Kidney (tissue), 14 donors: Measurements from ENCODE around the gene RGS1. TPM values are rescaled to one million over a fixed set of nuclear protein-coding genes. Genes with fewer than 3 reads are reported as not detected.

ENCODE experiments used
- DNase-seq, 5 donors: peaks; one replicate each; pipeline ENCODE4 v3.0.0-alpha.2; 2013 to 2020
- FAIRE-seq: peaks from 2 replicates; lab custom pipeline; 2012; peaks lifted over from hg19 to GRCh38; lab: Jason Lieb, UNC
- H3K27ac ChIP-seq, 2 donors: one replicate each; pipeline ENCODE4 v1.7.0; 2013; ENCODE audit warnings: low read depth in 2 of 2, low read length in 2 of 2, inconsistent platforms in 1 of 2
- H3K27me3 ChIP-seq: one replicate; pipeline ENCODE4 v1.7.1; 2013; ENCODE audit warnings: low read length, inconsistent platforms; ENCODE audit not compliant: control insufficient read depth, insufficient read depth
- H3K36me3 ChIP-seq, 3 donors: one replicate each; pipeline versions ENCODE4 v1.7.0 to v1.7.1; 2013; ENCODE audit warnings: low read length in 3 of 3, control low read depth in 1 of 3, inconsistent platforms in 1 of 3; ENCODE audit not compliant: insufficient read depth in 3 of 3, control insufficient read depth in 2 of 3
- H3K4me1 ChIP-seq, 3 donors: one replicate each; pipeline versions ENCODE4 v1.7.0 to v1.7.1; 2013; ENCODE audit warnings: low read length in 3 of 3, inconsistent platforms in 1 of 3, low read depth in 1 of 3; ENCODE audit not compliant: control insufficient read depth in 2 of 3, insufficient read depth in 2 of 3
- H3K4me3 ChIP-seq, 3 donors: one replicate each; pipeline versions ENCODE4 v1.7.0 to v1.8.1; 2013; ENCODE audit warnings: low read length in 3 of 3, control low read depth in 1 of 3, inconsistent platforms in 1 of 3
- H3K9ac ChIP-seq, 3 donors: one replicate each; pipeline versions ENCODE4 v1.7.0 to v1.7.1; 2013; ENCODE audit warnings: low read length in 3 of 3, control low read depth in 1 of 3, inconsistent platforms in 1 of 3
- H3K9me3 ChIP-seq, 3 donors: one replicate each; pipeline versions ENCODE4 v1.7.0 to v1.7.1; 2013; ENCODE audit warnings: low read length in 3 of 3, control low read depth in 1 of 3, inconsistent platforms in 1 of 3; ENCODE audit not compliant: control insufficient read depth in 2 of 3, insufficient read depth in 1 of 3
- CTCF ChIP-seq: IDR thresholded peaks from 3 replicates; pipeline ENCODE4 v1.5.1; 2012; ENCODE audit warnings: mild to moderate bottlenecking, moderate library complexity, borderline replicate concordance; ENCODE audit not compliant: insufficient read depth; ENCODE audit errors: extremely low read depth
- intact Hi-C: fragments of 100-400 bp; cut with DNase I; formaldehyde crosslinking; loops from one replicate; pipeline ENCODE4 v1.11.1; 2022
- polyA plus RNA-seq: library from polyadenylated mRNA; stranded (reverse); fragments of 350-450 nt; fragmentation: Illumina TruSeq; extraction: RNeasy Lipid Tissue Mini Kit (QIAGEN cat#74804); gene quantifications from one replicate; pipeline ENCODE4 v1.2.3, GENCODE V29; 2014; ENCODE audit warnings: low read depth, low replicate concordance; ENCODE audit not compliant: insufficient read depth
- total RNA-seq: library from RNA; stranded (reverse); fragmentation: NEBNext Ultra II Directional; extraction: Animal tissue kit (Norgen Biotek cat#: 25700); gene quantifications from one replicate; pipeline ENCODE4 v1.2.1, GENCODE V29; 2021
- donor health status: control.
- donor health status: control.
- donor health status: control.
- donor health status: control.
- donor health status: control.
- donor health status: DM: yes; HTN: yes; CAD: no.
- donor health status: Normal renal cell carcinoma (clear cell type).

RGS1 gene
- total and polyA plus RNA-seq, 2 donors from 2014 or later, result 5.0 to 50.2 TPM

GRCh38 chr1:192552760-192553191 is 22.8 kb upstream of the RGS1 start:
- Histone ChIP-seq H3K4me3 (no peak overlapping the region), H3K4me1 (no peaks in the 10 kb centered on the region), H3K27ac (no peak overlapping the region), H3K9me3 (no peaks in the 10 kb centered on the region), H3K9ac (no peak overlapping the region), H3K36me3 (no peaks in the 10 kb centered on the region), H3K27me3 (no peaks in the 10 kb centered on the region)
- FAIRE-seq (no peak), DNase-seq (no peak)
- intact Hi-C loops, result no loop called here
- TF ChIP-seq CTCF, result no peak

- DNase-seq (no peak), FAIRE-seq (no peak)
- Histone ChIP-seq H3K4me3 (no peak overlapping the region), H3K9ac (no peak overlapping the region), H3K4me1 (no peaks in the 10 kb centered on the region), H3K27me3 (no peaks in the 10 kb centered on the region), H3K27ac (no peak overlapping the region), H3K9me3 (no peaks in the 10 kb centered on the region), H3K36me3 (no peaks in the 10 kb centered on the region)
- no peak for TF ChIP-seq CTCF
- intact Hi-C loops, result no loop called here
Observed at GRCh38 chr1:192553741-192554140, 21.8 kb upstream of the RGS1 start.

- intact Hi-C loops, result no loop called here
- Histone ChIP-seq H3K27ac (no peak overlapping the region), H3K36me3 (no peaks in the 10 kb centered on the region), H3K27me3 (no peaks in the 10 kb centered on the region), H3K9ac (no peak overlapping the region), H3K9me3 (no peaks in the 10 kb centered on the region), H3K4me3 (no peak overlapping the region), H3K4me1 (no peaks in the 10 kb centered on the region)
- no peak for TF ChIP-seq CTCF
- FAIRE-seq, result no peak
- no peak for DNase-seq
Observed at GRCh38 chr1:192554904-192555303, 20.7 kb upstream of the RGS1 start.

DNA sequence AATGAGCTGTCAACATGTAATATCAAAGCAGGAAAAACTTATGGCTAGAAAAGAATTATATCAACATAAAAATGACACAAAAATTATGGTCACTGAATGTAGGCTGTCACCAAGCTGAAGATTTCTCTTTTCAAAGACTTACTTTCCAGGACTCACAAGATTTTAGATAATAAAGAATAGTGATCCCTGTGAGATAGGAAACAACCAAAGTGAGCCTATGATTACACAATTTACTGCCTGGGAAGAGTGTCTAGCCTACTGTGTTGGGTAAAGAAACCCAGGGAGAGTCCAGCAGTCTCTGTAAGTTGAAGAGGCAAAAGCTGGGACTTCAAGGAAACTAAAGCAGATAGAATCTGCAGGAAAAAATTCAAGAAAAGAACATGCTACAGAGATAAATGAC is 20.2 kb upstream of the RGS1 start:
- H3K9me3 ChIP-seq, result no peaks in the 10 kb centered on the region
- no peak overlapping the region for H3K27ac ChIP-seq
- H3K4me3 ChIP-seq, result no peak overlapping the region
- no peak overlapping the region for H3K9ac ChIP-seq
- intact Hi-C loops, result no loop called here
- no peaks in the 10 kb centered on the region for H3K36me3 ChIP-seq
- FAIRE-seq, result no peak
- H3K4me1 ChIP-seq, result no peaks in the 10 kb centered on the region
- no peak for DNase-seq
- no peaks in the 10 kb centered on the region for H3K27me3 ChIP-seq
- TF ChIP-seq CTCF, result no peak
